OCI-LY1 (cell line): ENCODE measurements around the gene UBR2.

Experiments
- H2AFZ ChIP-seq: fragments of 200-600 bp; sonication (generic), shearing (Covaris generic); 2 replicates; pipeline ENCODE4 v1.6.0; 2014; ENCODE audit warnings: antibody characterized with exemption, mild to moderate bottlenecking, low read length
- H3F3A ChIP-seq: fragments of 200-600 bp; sonication (generic), shearing (Covaris generic); 2 replicates; pipeline ENCODE4 v1.6.0; 2014; ENCODE audit warnings: mild to moderate bottlenecking, antibody characterized with exemption, low read length, moderate library complexity; ENCODE audit not compliant: insufficient read depth
- H3K27ac ChIP-seq: fragments of 200-600 bp; sonication (generic); 2 replicates; pipeline ENCODE4 v1.5.1; 2014; ENCODE audit warnings: low read length, mixed run types, mild to moderate bottlenecking, low read depth; ENCODE audit not compliant: poor library complexity, severe bottlenecking
- H3K27me3 ChIP-seq: fragments of 200-600 bp; sonication (generic); 2 replicates; pipeline ENCODE4 v1.6.0; 2014; ENCODE audit warnings: antibody characterized with exemption, mild to moderate bottlenecking, low read length, moderate library complexity; ENCODE audit not compliant: insufficient read depth
- H3K36me3 ChIP-seq: fragments of 200-600 bp; sonication (generic); 2 replicates; pipeline ENCODE4 v1.6.1; 2014; ENCODE audit warnings: mild to moderate bottlenecking, antibody characterized with exemption, low read length, moderate library complexity, mixed read lengths; ENCODE audit not compliant: insufficient read depth
- H3K4me1 ChIP-seq: fragments of 200-600 bp; sonication (generic); 2 replicates; pipeline ENCODE4 v1.5.1; 2014; ENCODE audit warnings: mild to moderate bottlenecking, low read length, moderate library complexity; ENCODE audit not compliant: insufficient read depth, severe bottlenecking
- H3K4me2 ChIP-seq: fragments of 200-600 bp; sonication (generic), shearing (Covaris generic); 2 replicates; pipeline ENCODE4 v1.6.1; 2014; ENCODE audit warnings: low read length
- H3K4me3 ChIP-seq: fragments of 200-600 bp; sonication (generic); 2 replicates; pipeline ENCODE4 v1.5.1; 2014; ENCODE audit warnings: low read length, low read depth, mild to moderate bottlenecking, mixed read lengths; ENCODE audit not compliant: poor library complexity, severe bottlenecking
- H3K79me2 ChIP-seq: fragments of 200-600 bp; shearing (Covaris generic); 2 replicates; pipeline ENCODE4 v1.6.1; 2016; ENCODE audit warnings: mixed run types, low read length, mixed read lengths; ENCODE audit not compliant: insufficient read depth
- H3K9ac ChIP-seq: fragments of 200-600 bp; sonication (generic), shearing (Covaris generic); 2 replicates; pipeline ENCODE4 v1.6.1; 2014; ENCODE audit warnings: mild to moderate bottlenecking, low read length, mixed read lengths
- H3K9me2 ChIP-seq: fragments of 200-600 bp; sonication (generic), shearing (Covaris generic); 2 replicates; pipeline ENCODE4 v1.6.1; 2014; ENCODE audit warnings: low read depth, mild to moderate bottlenecking, low read length, mixed read lengths
- H3K9me3 ChIP-seq: fragments of 200-600 bp; shearing (Covaris generic); 2 replicates; pipeline ENCODE4 v1.6.1; 2014; ENCODE audit warnings: low read length, mixed read lengths
- H4K20me1 ChIP-seq: fragments of 200-600 bp; sonication (generic), shearing (Covaris generic); 2 replicates; pipeline ENCODE4 v1.6.0; 2016; ENCODE audit warnings: mild to moderate bottlenecking, low read length; ENCODE audit not compliant: insufficient read depth
- EZH2 ChIP-seq: fragments of 200-600 bp; sonication (generic), shearing (Covaris generic); IDR thresholded peaks from 2 replicates; pipeline ENCODE4 v1.8.0; 2017; ENCODE audit warnings: borderline replicate concordance, mixed run types, mild to moderate bottlenecking, antibody characterized with exemption, low read length, moderate library complexity, mixed read lengths
- TF ChIP-seq, protein P1 (sequence below): fragments of 200-600 bp; sonication (generic), shearing (Covaris generic); IDR thresholded peaks from 2 replicates; pipeline ENCODE4 v1.5.1; 2017; ENCODE audit warnings: mild to moderate bottlenecking, antibody characterized with exemption, low read length, moderate library complexity, mixed read lengths

The UBR2 gene

GRCh38 chr6:42547407-42548329 lies 16.2 kb upstream of the UBR2 start:
- no peak overlapping the region for H3K27ac ChIP-seq
- peak overlapping the region; percentile 41; the same call in 1 of the 2 replicates for H3K9ac ChIP-seq
- H3K4me3 ChIP-seq, result peak overlapping the region; percentile 48

DNA sequence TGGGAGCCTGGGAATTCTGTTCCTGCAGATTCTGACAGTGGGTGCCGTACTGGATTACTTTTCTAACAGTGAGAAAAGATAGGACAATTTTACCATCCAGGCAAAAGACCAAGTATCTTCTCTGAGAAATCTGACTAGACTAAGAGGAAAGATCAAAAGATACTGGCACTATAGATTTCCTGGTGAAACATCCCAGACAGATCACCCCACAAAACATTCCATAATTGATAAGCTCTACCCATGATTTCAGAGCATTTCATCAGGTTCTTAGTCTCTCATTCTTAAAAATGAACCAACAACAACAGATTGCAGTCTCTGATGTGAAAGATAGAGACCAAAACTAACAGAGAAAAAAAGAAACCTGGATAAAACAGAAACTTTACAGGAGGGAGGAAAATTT lies 13.6 kb upstream of the UBR2 start:
- H3K9me3 ChIP-seq, result no peaks in the 10 kb centered on the region
- no peaks in the 10 kb centered on the region for H3K36me3 ChIP-seq
- H3K4me3 ChIP-seq, result no peak overlapping the region
- H3K27ac ChIP-seq, result no peak overlapping the region
- H3F3A ChIP-seq, result no peaks in the 10 kb centered on the region
- no peaks in the 10 kb centered on the region for H3K9me2 ChIP-seq
- no peaks in the 10 kb centered on the region for H3K27me3 ChIP-seq
- H3K4me2 ChIP-seq, result no peak overlapping the region
- H4K20me1 ChIP-seq, result no peaks in the 10 kb centered on the region
- no peak overlapping the region for H3K9ac ChIP-seq
- no peaks in the 10 kb centered on the region for H3K79me2 ChIP-seq
- H3K4me1 ChIP-seq, result peaks cover 11% of the 10 kb centered on the region
- TF ChIP-seq EZH2, result no peak
- TF ChIP-seq, protein P1, sequence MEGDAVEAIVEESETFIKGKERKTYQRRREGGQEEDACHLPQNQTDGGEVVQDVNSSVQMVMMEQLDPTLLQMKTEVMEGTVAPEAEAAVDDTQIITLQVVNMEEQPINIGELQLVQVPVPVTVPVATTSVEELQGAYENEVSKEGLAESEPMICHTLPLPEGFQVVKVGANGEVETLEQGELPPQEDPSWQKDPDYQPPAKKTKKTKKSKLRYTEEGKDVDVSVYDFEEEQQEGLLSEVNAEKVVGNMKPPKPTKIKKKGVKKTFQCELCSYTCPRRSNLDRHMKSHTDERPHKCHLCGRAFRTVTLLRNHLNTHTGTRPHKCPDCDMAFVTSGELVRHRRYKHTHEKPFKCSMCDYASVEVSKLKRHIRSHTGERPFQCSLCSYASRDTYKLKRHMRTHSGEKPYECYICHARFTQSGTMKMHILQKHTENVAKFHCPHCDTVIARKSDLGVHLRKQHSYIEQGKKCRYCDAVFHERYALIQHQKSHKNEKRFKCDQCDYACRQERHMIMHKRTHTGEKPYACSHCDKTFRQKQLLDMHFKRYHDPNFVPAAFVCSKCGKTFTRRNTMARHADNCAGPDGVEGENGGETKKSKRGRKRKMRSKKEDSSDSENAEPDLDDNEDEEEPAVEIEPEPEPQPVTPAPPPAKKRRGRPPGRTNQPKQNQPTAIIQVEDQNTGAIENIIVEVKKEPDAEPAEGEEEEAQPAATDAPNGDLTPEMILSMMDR, result no peak
- H2AFZ ChIP-seq, result no peak overlapping the region

More at GRCh38 chr6:42547407-42548329, 16.2 kb upstream of the UBR2 start:
- Histone ChIP-seq H2AFZ (no peak overlapping the region), H4K20me1 (no peaks in the 10 kb centered on the region), H3K27me3 (no peaks in the 10 kb centered on the region), H3F3A (no peaks in the 10 kb centered on the region), H3K4me1 (peaks cover 11% of the 10 kb centered on the region), H3K4me2 (peak overlapping the region; percentile 65), H3K36me3 (no peaks in the 10 kb centered on the region), H3K9me3 (no peaks in the 10 kb centered on the region), H3K79me2 (no peaks in the 10 kb centered on the region), H3K9me2 (no peaks in the 10 kb centered on the region)
- TF ChIP-seq EZH2, result no peak
- TF ChIP-seq, protein P1, result peak; percentile 99

DNA sequence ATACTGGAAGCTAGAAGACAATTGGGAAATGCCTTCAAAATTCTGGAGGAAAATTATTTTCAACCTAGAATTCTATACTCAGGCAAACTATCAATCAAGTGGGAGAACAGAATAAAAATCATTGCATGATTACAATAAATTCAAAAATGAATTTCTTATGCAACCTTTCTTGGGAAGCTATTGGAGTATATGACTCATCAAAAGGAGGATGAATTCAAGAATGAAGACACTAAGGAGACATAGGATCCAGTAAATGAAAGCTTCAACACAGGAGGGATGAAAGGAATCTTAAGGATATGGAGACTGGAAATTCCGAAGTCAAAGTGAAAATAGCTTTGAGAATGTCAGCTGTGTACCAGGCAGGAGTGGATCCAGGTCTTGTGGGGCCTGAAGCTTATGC lies 12.6 kb upstream of the UBR2 start:
- Histone ChIP-seq H3K4me3 (no peak overlapping the region), H3K4me2 (no peak overlapping the region), H3K27ac (no peak overlapping the region), H3F3A (no peaks in the 10 kb centered on the region), H3K4me1 (peaks cover 11% of the 10 kb centered on the region), H3K9ac (no peak overlapping the region), H4K20me1 (no peaks in the 10 kb centered on the region), H3K9me2 (no peaks in the 10 kb centered on the region), H3K79me2 (no peaks in the 10 kb centered on the region), H3K36me3 (no peaks in the 10 kb centered on the region), H3K9me3 (no peaks in the 10 kb centered on the region), H3K27me3 (no peaks in the 10 kb centered on the region), H2AFZ (no peak overlapping the region)
- TF ChIP-seq EZH2, result no peak
- TF ChIP-seq, protein P1, result no peak
